Measurements from ENCODE around the gene HS6ST3.

HS6ST3 gene

DNA sequence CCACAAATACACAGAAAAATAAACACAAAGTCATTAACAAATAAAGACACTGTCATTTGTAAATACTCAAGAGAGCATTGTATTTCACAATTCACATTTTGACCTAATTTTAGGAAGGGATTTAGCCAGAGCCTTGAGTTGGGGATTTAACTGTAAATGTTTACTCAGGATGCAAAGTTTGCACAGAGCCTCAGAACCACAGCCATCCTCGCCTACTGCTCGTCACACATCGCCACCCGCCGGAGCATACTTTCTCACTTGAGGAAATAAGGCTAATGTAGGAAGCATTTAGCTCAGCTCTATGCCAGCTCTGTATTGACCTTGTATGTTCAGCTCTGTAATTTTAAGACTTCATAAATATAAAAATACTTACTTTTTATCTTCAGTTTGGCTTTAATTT is 461.6 kb downstream of the HS6ST3 start:
- TF ChIP-seq RAD21 (IDR thresholded peaks at IDR 0.05; ENCODE audit: low read depth) (no peak), TAF1 (IDR thresholded peaks at IDR 0.05; ENCODE audit: low read depth) (no peak), EP300 (IDR thresholded peaks at IDR 0.05; ENCODE audit: borderline replicate concordance) (no peak), FOXM1 (IDR thresholded peaks at IDR 0.05; ENCODE audit: borderline replicate concordance, low read depth) (no peak)
- TF ChIP-seq, protein P1, sequence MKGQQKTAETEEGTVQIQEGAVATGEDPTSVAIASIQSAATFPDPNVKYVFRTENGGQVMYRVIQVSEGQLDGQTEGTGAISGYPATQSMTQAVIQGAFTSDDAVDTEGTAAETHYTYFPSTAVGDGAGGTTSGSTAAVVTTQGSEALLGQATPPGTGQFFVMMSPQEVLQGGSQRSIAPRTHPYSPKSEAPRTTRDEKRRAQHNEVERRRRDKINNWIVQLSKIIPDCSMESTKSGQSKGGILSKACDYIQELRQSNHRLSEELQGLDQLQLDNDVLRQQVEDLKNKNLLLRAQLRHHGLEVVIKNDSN (IDR thresholded peaks at IDR 0.05) = no peak

DNA sequence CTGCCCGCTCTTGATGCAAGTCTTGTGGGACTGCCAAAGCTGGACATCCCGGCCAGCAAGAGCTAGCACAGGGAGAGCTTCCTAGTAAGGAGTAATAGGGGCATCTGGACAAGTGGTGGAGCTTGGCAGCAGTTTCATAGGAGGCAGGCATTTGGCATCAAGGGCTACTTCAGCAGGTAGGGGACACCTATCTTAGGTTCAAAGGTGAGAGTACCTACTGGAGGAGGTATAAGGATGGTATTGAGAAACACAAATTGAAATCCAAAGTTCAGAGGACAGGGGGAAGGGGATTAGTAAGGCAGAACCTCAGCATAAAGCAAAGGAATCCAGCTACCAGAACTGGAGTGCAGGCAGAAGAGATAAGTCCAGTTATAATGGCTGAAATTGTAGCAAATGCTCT is 462.7 kb downstream of the HS6ST3 start:
- no peak for TF ChIP-seq NFIC (IDR thresholded peaks at IDR 0.05)
- TF ChIP-seq CREB1 (IDR thresholded peaks at IDR 0.05; ENCODE audit: low read depth) = no peak
- TF ChIP-seq ZBTB7A (IDR thresholded peaks at IDR 0.05; ENCODE audit: low read depth) = no peak
- TF ChIP-seq TAF1 (IDR thresholded peaks at IDR 0.05; ENCODE audit: low read depth) = no peak
- TF ChIP-seq EP300 (IDR thresholded peaks at IDR 0.05; ENCODE audit: borderline replicate concordance) = no peak
- no peak for TF ChIP-seq TEAD4 (IDR thresholded peaks at IDR 0.05)
- no peak for TF ChIP-seq TCF12 (IDR thresholded peaks at IDR 0.05; ENCODE audit: low read depth)
- TF ChIP-seq RAD21 (IDR thresholded peaks at IDR 0.05; ENCODE audit: low read depth) = no peak
- no peak for TF ChIP-seq CEBPB (IDR thresholded peaks at IDR 0.05)

DNA sequence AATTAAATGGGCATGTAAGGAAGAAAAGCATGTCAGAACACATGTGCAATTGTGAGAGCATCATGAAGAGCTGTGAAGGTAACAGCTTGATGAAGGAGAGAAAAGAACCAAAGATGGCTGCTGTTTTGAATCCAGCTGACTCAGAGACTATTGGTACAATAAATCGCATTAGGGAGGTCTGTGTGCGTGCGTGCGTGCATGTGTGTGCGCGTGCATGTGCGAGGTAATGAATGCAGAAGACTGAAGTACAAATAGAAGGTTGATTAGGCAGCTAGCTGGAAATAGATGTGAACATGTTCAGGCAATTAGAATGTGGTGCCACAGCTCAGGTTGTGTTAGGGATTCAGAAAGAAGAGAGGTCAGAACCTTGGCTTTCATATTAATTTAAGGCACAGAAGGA is 463.9 kb downstream of the HS6ST3 start:
- TF ChIP-seq MAX (IDR thresholded peaks at IDR 0.05) = no peak
- TF ChIP-seq ZBTB7A (IDR thresholded peaks at IDR 0.05; ENCODE audit: low read depth) = no peak
- no peak for TF ChIP-seq REST (IDR thresholded peaks at IDR 0.05; ENCODE audit: low read depth)
- TF ChIP-seq EGR1 (IDR thresholded peaks at IDR 0.05) = no peak

GRCh38 chr13:96573563-96573962 is 483.7 kb downstream of the HS6ST3 start:
- TF ChIP-seq REST (IDR thresholded peaks at IDR 0.05; ENCODE audit: low read depth) (no peak), YY1 (IDR thresholded peaks at IDR 0.05; ENCODE audit: low read depth) (no peak), CEBPB (IDR thresholded peaks at IDR 0.05) (no peak), MAX (IDR thresholded peaks at IDR 0.05) (no peak), TCF12 (IDR thresholded peaks at IDR 0.05; ENCODE audit: low read depth) (no peak), EP300 (IDR thresholded peaks at IDR 0.05; ENCODE audit: borderline replicate concordance) (no peak), TEAD4 (IDR thresholded peaks at IDR 0.05) (no peak), CREB1 (IDR thresholded peaks at IDR 0.05; ENCODE audit: low read depth) (no peak), TAF1 (IDR thresholded peaks at IDR 0.05; ENCODE audit: low read depth) (no peak), RAD21 (IDR thresholded peaks at IDR 0.05; ENCODE audit: low read depth) (no peak), EGR1 (IDR thresholded peaks at IDR 0.05) (no peak), FOXM1 (IDR thresholded peaks at IDR 0.05; ENCODE audit: borderline replicate concordance, low read depth) (no peak), ZBTB7A (IDR thresholded peaks at IDR 0.05; ENCODE audit: low read depth) (no peak), NFIC (IDR thresholded peaks at IDR 0.05) (no peak)
- TF ChIP-seq, protein P1 (IDR thresholded peaks at IDR 0.05) = no peak

DNA sequence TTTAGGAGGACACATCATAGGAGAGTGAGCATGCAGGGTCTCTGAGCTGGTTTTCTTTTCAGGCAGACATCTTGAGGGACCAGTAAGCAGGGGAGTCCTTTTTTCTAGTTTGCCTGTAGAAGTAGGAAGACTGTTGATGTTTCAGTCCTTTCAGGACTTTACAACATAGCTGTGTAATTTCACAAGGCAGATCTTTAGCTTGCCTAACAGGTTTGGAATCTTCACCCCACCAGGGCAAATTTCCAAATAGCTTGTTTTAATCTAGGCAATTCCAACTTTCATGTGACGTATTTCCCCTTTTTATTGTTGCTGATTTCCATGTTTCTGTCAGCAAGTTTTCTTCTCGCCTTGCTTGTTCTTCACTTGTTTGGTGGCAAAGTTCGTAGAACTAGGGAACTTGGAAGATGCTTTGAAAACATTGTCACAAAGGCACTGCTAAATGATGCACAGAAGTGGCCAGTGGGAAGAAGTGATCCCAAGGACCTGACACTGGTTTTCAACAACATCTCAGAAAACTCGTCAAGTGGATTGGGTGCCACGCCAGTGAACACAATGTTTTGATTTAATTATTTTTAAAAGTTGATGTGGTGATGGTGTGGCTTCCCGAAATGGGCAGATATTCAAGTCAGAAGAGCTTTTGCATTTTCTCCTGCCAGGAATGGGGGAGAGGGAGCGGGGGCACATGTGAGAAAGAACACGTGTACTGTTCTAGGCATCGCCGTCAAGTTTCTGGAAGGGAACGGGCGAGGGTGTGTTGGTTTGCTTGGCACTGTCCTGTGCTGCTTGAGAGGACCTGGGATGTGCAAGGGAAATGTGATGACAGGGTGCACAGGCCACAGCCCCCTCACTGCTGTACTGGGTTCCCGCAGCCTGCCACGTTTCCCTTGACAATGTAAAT is 485.8 kb downstream of the HS6ST3 start:
- TF ChIP-seq RAD21 (IDR thresholded peaks at IDR 0.05; ENCODE audit: low read depth) (no peak), EGR1 (IDR thresholded peaks at IDR 0.05) (no peak), CREB1 (IDR thresholded peaks at IDR 0.05; ENCODE audit: low read depth) (no peak), TEAD4 (IDR thresholded peaks at IDR 0.05) (no peak), TCF12 (IDR thresholded peaks at IDR 0.05; ENCODE audit: low read depth) (no peak), REST (IDR thresholded peaks at IDR 0.05; ENCODE audit: low read depth) (no peak), CEBPB (IDR thresholded peaks at IDR 0.05) (no peak)
- TF ChIP-seq, protein P1 (IDR thresholded peaks at IDR 0.05) = no peak
